Thyroid gland (tissue), 4 donors: ENCODE results near the gene BCAS1. TPM values are rescaled to one million over a fixed set of nuclear protein-coding genes. Genes with fewer than 3 reads are reported as not detected.

Source experiments
- DNase-seq, 2 donors: peaks; one replicate each; pipeline ENCODE4 v3.0.0-alpha.2; 2019
- H3K27ac ChIP-seq, 3 donors: fragments of 200-600 bp; sonication (generic); 1 replicate in 2 of 3; 2 replicates in 1 of 3; pipeline ENCODE4 v1.5.1; 2016 to 2019; ENCODE audit warnings: mild to moderate bottlenecking in 1 of 3, moderate library complexity in 1 of 3
- H3K27me3 ChIP-seq: fragments of 200-600 bp; sonication (generic); one replicate; pipeline ENCODE4 v1.5.1; 2019
- H3K36me3 ChIP-seq, 2 donors: fragments of 200-600 bp; sonication (generic); one replicate each; pipeline ENCODE4 v1.5.1; 2016 to 2019
- H3K4me1 ChIP-seq, 2 donors: fragments of 200-600 bp; sonication (generic); one replicate each; pipeline ENCODE4 v1.5.1; 2017 to 2019
- H3K4me3 ChIP-seq, 3 donors: fragments of 200-600 bp; sonication (generic); replicated peaks in 1 of 3; 1 replicate in 2 of 3; 2 replicates in 1 of 3; pipeline ENCODE4 v1.5.1; 2016; ENCODE audit warnings: mild to moderate bottlenecking in 1 of 3
- H3K9me3 ChIP-seq: fragments of 200-600 bp; sonication (generic); one replicate; pipeline ENCODE4 v1.5.1; 2017
- POLR2A ChIP-seq, 2 donors: fragments of 450-650 bp; IDR thresholded peaks; one replicate each; pipeline ENCODE4 v1.6.1; 2017; ENCODE audit warnings: antibody characterized with exemption in 2 of 2, mild to moderate bottlenecking in 2 of 2, moderate library complexity in 1 of 2
- WGBS, 2 donors: methylation state at CpG; one replicate each; pipeline ENCODE4 v1.1.5; 2017; 5-methylcytosine and 5-hydroxymethylcytosine counted together
- intact Hi-C: fragments of 100-400 bp; cut with DNase I; formaldehyde crosslinking; loops from one replicate; pipeline ENCODE4 v1.15.1; 2023
- total RNA-seq, 4 donors: library from RNA; depleted of rRNA; stranded (reverse); fragments of >200 nt; gene quantifications; one replicate each; pipeline ENCODE4 v1.2.3, GENCODE V29; 2016
- TF ChIP-seq, protein P1 (sequence below), 6 experiments: fragments of 200-600 bp in 3 of 6; fragments of 450-650 bp in 3 of 6; sonication (generic) in 3 of 6; IDR thresholded peaks; one replicate each; pipeline ENCODE4 v1.5.1; 2016 to 2019; ENCODE audit warnings: antibody characterized with exemption in 6 of 6, mild to moderate bottlenecking in 2 of 6, inconsistent platforms in 1 of 6, moderate library complexity in 1 of 6

The BCAS1 gene
- total RNA-seq, 4 donors from 2014 or later = 0.11 TPM; not detected in 3

DNA sequence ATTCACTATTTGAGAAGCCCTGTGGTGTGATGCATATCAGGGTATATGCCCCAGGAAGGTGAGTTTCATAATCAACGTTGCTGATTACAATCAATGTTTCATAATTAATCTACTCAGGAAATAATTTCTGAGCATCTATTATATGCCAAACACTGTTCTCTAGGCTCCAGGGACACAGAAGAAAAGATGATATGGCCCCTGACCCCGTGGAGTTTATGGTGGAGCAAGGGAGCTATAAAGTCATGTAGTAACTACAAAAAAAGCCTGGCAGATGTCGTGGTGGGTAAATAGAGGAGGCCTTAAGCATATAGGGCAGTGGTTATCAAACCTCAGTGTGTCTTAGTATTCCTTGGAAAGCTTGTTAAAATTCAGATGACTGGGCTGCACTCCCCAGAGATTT lies 40.1 kb upstream of the BCAS1 start:
- no peak overlapping the region for H3K4me3 ChIP-seq
- H3K9me3 ChIP-seq = no peaks in the 10 kb centered on the region
- H3K36me3 ChIP-seq = no peaks in the 10 kb centered on the region
- no peak for DNase-seq
- no peak overlapping the region for H3K27ac ChIP-seq
- TF ChIP-seq, protein P1, sequence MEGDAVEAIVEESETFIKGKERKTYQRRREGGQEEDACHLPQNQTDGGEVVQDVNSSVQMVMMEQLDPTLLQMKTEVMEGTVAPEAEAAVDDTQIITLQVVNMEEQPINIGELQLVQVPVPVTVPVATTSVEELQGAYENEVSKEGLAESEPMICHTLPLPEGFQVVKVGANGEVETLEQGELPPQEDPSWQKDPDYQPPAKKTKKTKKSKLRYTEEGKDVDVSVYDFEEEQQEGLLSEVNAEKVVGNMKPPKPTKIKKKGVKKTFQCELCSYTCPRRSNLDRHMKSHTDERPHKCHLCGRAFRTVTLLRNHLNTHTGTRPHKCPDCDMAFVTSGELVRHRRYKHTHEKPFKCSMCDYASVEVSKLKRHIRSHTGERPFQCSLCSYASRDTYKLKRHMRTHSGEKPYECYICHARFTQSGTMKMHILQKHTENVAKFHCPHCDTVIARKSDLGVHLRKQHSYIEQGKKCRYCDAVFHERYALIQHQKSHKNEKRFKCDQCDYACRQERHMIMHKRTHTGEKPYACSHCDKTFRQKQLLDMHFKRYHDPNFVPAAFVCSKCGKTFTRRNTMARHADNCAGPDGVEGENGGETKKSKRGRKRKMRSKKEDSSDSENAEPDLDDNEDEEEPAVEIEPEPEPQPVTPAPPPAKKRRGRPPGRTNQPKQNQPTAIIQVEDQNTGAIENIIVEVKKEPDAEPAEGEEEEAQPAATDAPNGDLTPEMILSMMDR (IDR thresholded peaks at IDR 0.05) = no peak
- no peak for TF ChIP-seq POLR2A (IDR thresholded peaks at IDR 0.05)
- no peaks in the 10 kb centered on the region for H3K27me3 ChIP-seq
- WGBS, 2 donors = 86 to 90% methylated on average over 3 of the region's 3 CpGs
- intact Hi-C loops = no loop called here
- no peaks in the 10 kb centered on the region for H3K4me1 ChIP-seq

DNA sequence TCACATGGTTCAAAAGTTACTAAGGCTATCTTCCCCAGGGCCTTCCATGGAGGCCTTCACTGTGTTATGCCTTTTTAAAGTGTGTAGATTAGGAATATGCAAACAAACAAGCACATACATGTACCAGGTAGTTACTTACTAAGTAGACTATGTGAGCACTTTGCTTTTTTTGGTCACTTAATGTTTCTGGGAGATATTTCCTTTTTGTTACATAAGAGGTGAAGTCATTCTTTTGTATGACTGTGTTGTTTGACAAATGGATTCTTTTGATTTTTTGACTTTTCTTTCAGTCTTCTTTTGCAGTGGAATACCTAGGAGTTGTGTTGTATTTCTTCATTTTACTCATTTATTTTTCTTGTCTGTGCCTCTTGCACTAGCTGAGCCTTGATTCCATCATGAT lies 39.6 kb upstream of the BCAS1 start:
- TF ChIP-seq, protein P1 (IDR thresholded peaks at IDR 0.05) = no peak
- TF ChIP-seq POLR2A (IDR thresholded peaks at IDR 0.05) = no peak
- Histone ChIP-seq H3K4me3 (no peak overlapping the region), H3K27ac (no peak overlapping the region), H3K9me3 (no peaks in the 10 kb centered on the region), H3K27me3 (no peaks in the 10 kb centered on the region), H3K4me1 (no peaks in the 10 kb centered on the region), H3K36me3 (no peaks in the 10 kb centered on the region)
- intact Hi-C loops = no loop called here
- no peak for DNase-seq

DNA sequence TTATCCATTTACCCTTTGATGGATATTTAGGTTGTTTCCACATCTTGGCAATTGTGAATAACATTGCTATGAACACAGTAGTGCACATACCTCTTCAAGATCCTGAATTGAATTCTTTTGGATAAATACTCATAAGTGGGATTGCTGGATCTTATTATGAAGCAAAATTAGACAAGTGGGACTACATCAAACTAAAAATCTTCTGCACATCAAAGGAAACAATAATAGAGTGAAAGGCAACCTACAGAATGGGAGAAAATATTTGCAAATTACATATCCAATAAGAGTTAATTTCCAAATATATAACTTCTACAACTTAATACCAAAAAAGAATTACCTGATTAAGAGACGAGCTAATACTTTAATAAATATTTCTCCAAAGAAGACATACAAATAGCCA lies 38.4 kb upstream of the BCAS1 start:
- DNase-seq = no peak
- no peaks in the 10 kb centered on the region for H3K36me3 ChIP-seq
- no peak overlapping the region for H3K4me3 ChIP-seq
- no peaks in the 10 kb centered on the region for H3K4me1 ChIP-seq
- H3K9me3 ChIP-seq = no peaks in the 10 kb centered on the region
- H3K27me3 ChIP-seq = no peaks in the 10 kb centered on the region
- no peak overlapping the region for H3K27ac ChIP-seq
- WGBS, 2 donors = 93 to 94% methylated on average over 1 of the region's 1 CpG
- no peak for TF ChIP-seq POLR2A (IDR thresholded peaks at IDR 0.05)
- TF ChIP-seq, protein P1 (IDR thresholded peaks at IDR 0.05) = no peak
- intact Hi-C loops = no loop called here

DNA sequence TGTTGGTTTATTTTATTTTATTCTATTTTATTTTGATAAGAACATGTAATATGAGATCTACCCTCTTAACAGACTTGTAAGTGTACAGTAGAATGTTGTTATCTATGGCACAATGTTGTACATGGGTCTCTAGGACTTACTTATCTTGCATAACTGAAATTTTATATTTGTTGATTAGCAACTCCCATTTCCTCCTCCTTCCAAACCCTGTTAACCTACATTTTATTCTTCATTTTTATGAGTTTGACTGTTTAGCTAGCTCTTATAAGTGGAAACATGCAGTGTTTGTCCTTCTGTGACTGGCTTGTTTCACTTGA lies 37.9 kb upstream of the BCAS1 start:
- TF ChIP-seq, protein P1 (IDR thresholded peaks at IDR 0.05) = no peak
- TF ChIP-seq POLR2A (IDR thresholded peaks at IDR 0.05) = no peak
- Histone ChIP-seq H3K27me3 (no peaks in the 10 kb centered on the region), H3K36me3 (no peaks in the 10 kb centered on the region), H3K4me3 (no peak overlapping the region), H3K9me3 (no peaks in the 10 kb centered on the region), H3K4me1 (no peaks in the 10 kb centered on the region), H3K27ac (no peak overlapping the region)
- no peak for DNase-seq
- intact Hi-C loops = no loop called here

DNA sequence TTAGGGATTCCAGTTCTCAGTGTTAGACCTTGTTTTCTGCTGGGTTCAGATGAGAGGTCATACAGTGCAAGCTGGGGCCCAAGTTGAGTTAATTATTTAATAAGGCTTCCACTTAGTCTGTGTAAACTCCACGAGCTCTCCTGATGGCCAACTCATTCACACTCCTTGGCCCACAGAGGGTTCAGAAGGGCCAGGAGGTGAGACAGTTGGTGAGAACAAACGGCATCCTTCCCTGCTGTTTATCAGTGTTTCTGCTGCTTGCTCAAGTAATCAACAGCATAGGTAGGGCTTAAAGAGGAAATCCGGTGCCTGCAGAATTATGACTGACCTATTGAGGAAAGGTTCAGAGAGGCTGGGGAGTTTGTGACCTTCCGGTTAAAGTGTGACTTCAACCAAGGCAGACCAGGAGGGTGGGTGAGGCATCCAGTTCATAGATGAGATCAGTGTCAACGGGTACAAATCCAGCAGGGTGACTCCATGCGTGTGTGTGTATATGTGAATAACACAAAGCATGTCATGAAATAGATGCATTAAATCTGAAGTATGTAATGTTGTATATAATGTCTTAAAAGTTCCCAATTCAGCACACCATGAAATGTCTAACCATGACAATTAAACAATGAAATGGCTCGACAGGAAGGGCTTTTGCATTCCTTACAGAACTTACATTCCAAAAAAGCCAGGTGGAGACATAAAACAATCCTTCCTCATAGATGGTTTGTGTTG lies 37.4 kb upstream of the BCAS1 start:
- H3K27ac ChIP-seq = no peak overlapping the region
- no peaks in the 10 kb centered on the region for H3K27me3 ChIP-seq
- H3K4me3 ChIP-seq = no peak overlapping the region
- WGBS, 2 donors = 70 to 79% methylated on average over 7 of the region's 7 CpGs
- TF ChIP-seq, protein P1 (IDR thresholded peaks at IDR 0.05) = no peak
- TF ChIP-seq POLR2A (IDR thresholded peaks at IDR 0.05) = no peak
- no peaks in the 10 kb centered on the region for H3K9me3 ChIP-seq
- DNase-seq = no peak
- H3K4me1 ChIP-seq = no peaks in the 10 kb centered on the region
- H3K36me3 ChIP-seq = no peaks in the 10 kb centered on the region
- intact Hi-C loops = no loop called here
